Stimulated activated naive B cell treated with anti-CD40 and anti-IgM and Interleukin-4, amounts not matched to agents 10 μg/mL and 1 μg/mL and 100 μg/mL, for 72 hours (primary cell): ENCODE results near the gene IFT80.

Source experiments
- ATAC-seq, 2 donors: fragments of 150-1000 bp; cut with Tn5 transposase; replicated peaks; 2 replicates each; pipeline ENCODE4 v1.10.0; 2021; ENCODE audit warnings: moderate library complexity in 1 of 2
- DNase-seq: peaks from one replicate; pipeline ENCODE4 v3.0.0; 2021
- H3K27ac Mint-ChIP-seq: one replicate; pipeline ENCODE4 v1.8.0; 2022; ENCODE audit warnings: mild to moderate bottlenecking, mixed read lengths
- H3K27me3 Mint-ChIP-seq, 2 donors: one replicate each; pipeline ENCODE4 v1.8.0; 2022; ENCODE audit warnings: mixed read lengths in 2 of 2
- H3K36me3 Mint-ChIP-seq, 2 donors: one replicate each; pipeline ENCODE4 v1.8.0; 2022; ENCODE audit warnings: mixed read lengths in 2 of 2, mild to moderate bottlenecking in 1 of 2
- H3K4me1 Mint-ChIP-seq, 2 donors: one replicate each; pipeline ENCODE4 v1.8.0; 2022; ENCODE audit warnings: mixed read lengths in 2 of 2, mild to moderate bottlenecking in 1 of 2
- H3K4me3 Mint-ChIP-seq, 2 donors: one replicate each; pipeline ENCODE4 v1.8.0; 2022; ENCODE audit warnings: mild to moderate bottlenecking in 2 of 2, mixed read lengths in 2 of 2, moderate library complexity in 1 of 2
- H3K9me3 Mint-ChIP-seq, 2 donors: one replicate each; pipeline ENCODE4 v1.8.0; 2022; ENCODE audit warnings: mixed read lengths in 2 of 2, mild to moderate bottlenecking in 1 of 2

Gene IFT80

DNA sequence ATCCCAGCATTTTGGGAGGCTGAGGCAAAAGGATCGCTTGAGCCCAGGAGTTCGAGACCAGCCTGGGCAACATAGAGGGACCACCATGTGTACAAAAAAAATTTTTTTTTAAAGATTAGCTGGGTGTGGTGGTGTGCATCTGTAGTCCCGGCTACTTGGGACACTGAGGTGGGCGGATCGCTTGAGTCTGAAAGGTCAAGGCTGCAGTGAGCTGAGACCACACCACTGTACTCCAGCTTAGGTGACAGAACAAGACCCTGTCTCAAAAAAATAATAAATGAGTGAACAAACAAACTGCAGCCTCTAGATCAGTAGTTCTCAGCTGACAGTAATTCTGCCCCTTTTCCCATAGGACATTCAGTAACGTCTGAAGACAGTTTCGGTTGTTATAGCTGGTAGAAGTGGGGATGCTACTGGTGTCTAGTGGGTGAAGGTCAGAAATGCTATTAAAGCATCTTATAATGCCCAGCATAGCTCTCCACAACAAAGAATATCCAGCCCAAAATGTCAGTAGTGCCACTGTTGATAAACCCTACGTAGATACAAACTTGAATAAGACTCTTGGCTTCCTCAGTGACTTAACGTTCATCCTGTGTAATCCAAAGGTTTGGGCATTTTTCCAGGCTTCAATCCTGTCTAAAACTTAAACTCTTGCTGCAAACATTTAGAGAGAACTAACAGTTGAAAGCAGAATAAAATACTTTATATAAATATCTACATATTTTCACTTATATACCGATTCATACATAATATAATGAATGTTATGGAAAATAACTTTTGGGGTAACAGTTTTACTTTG is 11.0 kb upstream of the IFT80 start:
- Mint-ChIP-seq H3K27me3 (no peaks in the 10 kb centered on the region), H3K4me3 (no peak overlapping the region), H3K36me3 (peaks cover 1 to 22% of the 10 kb centered on the region in 2 donors), H3K4me1 (peaks cover 0 to 1% of the 10 kb centered on the region in 2 donors), H3K27ac (no peak overlapping the region), H3K9me3 (no peaks in the 10 kb centered on the region)
- DNase-seq: no peak
- no peak for ATAC-seq

DNA sequence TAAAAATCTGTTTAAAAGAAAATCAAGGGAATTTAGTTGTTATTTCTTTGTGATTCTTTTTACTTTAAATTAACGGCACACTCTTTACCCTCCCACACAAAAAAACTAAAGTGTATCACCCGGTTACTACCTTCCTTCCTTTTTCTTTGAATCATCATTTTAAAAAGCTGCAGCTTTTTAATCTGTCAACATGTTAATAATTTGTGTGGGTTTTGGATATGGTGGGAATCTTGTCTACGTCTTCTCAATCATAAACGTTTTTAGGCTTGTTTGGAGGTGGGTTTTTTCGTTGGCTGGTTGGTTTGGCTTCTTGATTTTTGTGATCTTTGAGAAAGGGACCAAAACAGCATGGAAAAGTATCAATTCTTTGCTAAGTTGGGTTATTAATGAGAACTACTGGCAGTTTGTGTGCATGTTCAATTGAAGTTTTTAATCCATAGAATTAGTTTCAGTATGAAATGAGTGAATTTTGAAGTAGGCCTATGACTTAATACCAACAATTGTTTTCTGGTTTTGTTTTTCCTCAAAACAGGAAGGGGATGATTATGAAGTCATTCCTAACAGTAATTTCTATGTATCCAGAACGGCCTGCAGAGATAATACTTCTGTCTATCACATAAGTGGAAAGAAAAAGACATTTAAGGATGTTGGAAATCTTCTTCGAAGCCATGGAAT is 4.9 kb upstream of the IFT80 start:
- no peak for DNase-seq
- H3K27me3 Mint-ChIP-seq: peaks cover 0 to 7% of the 10 kb centered on the region in 2 donors
- H3K4me1 Mint-ChIP-seq: peaks cover 15 to 32% of the 10 kb centered on the region in 2 donors
- H3K9me3 Mint-ChIP-seq: no peaks in the 10 kb centered on the region
- no peak overlapping the region for H3K27ac Mint-ChIP-seq
- H3K4me3 Mint-ChIP-seq: peak overlapping the region; percentile 36 to 72
- H3K36me3 Mint-ChIP-seq: peaks cover 17 to 33% of the 10 kb centered on the region in 2 donors
- no peak for ATAC-seq

DNA sequence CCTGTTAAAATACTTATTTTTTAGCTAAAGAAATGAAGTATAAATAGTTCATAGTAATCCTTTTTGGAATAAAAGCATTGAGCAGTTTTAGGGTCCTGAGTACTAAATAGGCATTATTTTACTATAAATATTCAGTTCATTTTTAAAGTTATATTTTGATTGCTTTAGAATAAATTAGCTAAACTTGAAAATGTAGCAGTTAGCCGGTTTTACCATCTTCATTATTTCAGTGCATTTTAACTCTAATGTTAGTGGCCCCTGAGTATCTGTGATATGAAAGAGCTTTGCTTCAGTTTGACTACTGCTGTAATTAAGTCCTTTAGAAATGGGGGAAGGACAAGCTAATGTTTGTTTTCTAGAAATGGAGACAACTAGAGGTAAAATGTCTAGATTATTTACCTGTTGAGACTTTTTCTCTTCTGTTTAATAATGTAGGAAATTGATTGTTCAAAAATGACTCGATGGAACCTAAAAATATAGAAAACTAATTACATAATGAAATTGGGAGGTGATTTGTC is 4.1 kb upstream of the IFT80 start:
- Mint-ChIP-seq H3K27me3 (peaks cover 0 to 7% of the 10 kb centered on the region in 2 donors), H3K4me3 (peak overlapping the region in 1 of 2 donors; percentile 11), H3K9me3 (no peaks in the 10 kb centered on the region), H3K4me1 (peaks cover 19 to 41% of the 10 kb centered on the region in 2 donors), H3K36me3 (peaks cover 17 to 31% of the 10 kb centered on the region in 2 donors), H3K27ac (no peak overlapping the region)
- DNase-seq (no peak), ATAC-seq (no peak)

DNA sequence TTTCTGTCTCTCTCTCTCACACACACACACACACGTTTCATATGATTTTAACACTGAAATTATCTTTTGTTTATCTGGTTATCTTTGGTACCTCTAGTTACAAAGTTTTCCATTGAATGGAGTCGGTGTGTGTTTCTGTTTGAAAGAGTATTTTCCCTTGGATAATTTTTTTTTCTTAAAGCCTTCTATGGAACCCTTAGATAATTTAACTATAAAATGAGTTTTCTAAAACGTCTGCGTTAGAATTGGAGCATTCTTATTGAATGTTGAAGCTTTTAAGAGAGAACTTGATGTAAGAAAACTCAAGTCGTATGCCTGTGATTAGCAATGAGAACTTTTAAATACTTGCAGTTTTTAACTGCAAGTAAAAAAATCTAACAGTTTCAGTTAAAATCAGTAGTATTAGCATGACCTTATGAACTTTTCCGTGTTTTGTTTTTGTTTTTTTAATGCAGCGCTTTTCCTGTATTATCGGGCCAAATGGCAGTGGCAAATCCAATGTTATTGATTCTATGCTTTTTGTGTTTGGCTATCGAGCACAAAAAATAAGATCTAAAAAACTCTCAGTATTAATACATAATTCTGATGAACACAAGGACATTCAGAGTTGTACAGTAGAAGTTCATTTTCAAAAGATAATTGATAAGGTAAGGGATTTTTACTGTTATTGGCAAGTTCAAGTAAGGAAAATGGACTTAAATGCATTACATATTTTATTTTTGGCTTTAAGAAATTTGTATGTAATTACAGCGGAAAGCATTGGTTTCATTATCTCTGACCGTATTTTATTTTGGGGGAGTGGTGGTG is 3.4 kb upstream of the IFT80 start:
- peaks cover 19 to 43% of the 10 kb centered on the region in 2 donors for H3K4me1 Mint-ChIP-seq
- H3K27ac Mint-ChIP-seq: no peak overlapping the region
- no peaks in the 10 kb centered on the region for H3K9me3 Mint-ChIP-seq
- no peak for DNase-seq
- H3K4me3 Mint-ChIP-seq: peak overlapping the region; percentile 66 to 68
- peaks cover 17 to 31% of the 10 kb centered on the region in 2 donors for H3K36me3 Mint-ChIP-seq
- H3K27me3 Mint-ChIP-seq: peaks cover 0 to 7% of the 10 kb centered on the region in 2 donors
- ATAC-seq: no peak

DNA sequence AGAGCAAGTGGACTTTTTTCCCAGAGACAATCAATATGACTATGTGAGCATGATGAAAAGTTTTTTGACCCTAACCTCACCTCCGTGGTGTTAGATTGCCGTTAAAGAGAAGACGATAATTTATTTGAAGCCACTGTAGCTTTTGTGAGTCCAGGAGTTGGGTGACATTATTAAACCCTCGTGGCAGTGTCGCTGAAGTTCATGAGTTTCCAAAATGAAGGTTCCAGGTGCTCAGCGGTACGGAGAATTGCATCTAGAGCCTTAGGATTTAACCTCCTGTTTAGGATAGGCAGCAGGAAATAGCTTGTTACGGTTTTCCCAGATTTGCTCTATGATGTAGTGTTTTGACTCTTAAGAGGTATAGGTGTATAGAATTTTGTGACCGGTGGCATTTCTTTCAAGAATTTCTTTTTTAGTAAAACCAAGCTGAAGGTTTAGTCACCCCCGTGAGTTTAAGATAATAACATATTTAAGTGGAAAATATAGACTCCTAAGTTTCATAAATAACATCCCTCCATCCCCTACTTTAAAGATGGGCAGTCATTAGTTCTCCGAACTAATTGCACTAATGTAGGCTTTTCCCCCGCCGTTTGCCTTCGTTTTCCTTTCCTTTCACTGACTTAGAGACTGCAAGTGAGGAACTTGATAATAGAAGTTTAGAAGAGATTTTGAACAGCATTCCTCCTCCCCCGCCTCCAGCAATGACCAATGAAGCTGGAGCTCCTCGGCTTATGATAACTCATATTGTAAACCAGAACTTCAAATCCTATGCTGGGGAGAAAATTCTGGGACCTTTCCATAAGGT is 2.5 kb upstream of the IFT80 start:
- H3K27ac Mint-ChIP-seq: peak overlapping the region; percentile 93
- H3K4me1 Mint-ChIP-seq: peaks cover 22 to 49% of the 10 kb centered on the region in 2 donors
- H3K4me3 Mint-ChIP-seq: peak overlapping the region; percentile 98
- peaks cover 0 to 7% of the 10 kb centered on the region in 2 donors for H3K27me3 Mint-ChIP-seq
- no peaks in the 10 kb centered on the region for H3K9me3 Mint-ChIP-seq
- ATAC-seq: no peak
- no peak for DNase-seq
- H3K36me3 Mint-ChIP-seq: peaks cover 17 to 31% of the 10 kb centered on the region in 2 donors

DNA sequence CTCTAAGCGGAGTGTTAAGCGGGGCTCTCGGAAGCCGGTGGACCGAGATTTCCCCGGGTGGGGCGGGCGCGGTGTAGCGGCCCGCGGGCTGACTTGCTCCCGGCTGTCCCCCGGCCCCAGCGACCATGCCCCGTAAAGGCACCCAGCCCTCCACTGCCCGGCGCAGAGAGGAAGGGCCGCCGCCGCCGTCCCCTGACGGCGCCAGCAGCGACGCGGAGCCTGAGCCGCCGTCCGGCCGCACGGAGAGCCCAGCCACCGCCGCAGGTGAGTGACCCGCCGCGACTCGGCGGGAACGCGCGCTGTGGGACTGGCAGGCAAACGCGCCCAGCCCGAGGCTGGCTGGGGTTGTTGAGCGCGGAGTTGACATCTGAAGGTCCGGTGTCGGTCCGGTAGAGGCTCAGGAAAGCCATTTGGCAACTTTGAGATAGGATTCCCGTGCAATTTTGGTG is 1.7 kb upstream of the IFT80 start:
- peaks cover 17 to 31% of the 10 kb centered on the region in 2 donors for H3K36me3 Mint-ChIP-seq
- ATAC-seq (peak; percentile 9 to 15), DNase-seq (peak; percentile 7)
- H3K27me3 Mint-ChIP-seq: peaks cover 0 to 7% of the 10 kb centered on the region in 2 donors
- peaks cover 22 to 49% of the 10 kb centered on the region in 2 donors for H3K4me1 Mint-ChIP-seq
- peak overlapping the region; percentile 93 for H3K27ac Mint-ChIP-seq
- peak overlapping the region; percentile 98 for H3K4me3 Mint-ChIP-seq
- H3K9me3 Mint-ChIP-seq: no peaks in the 10 kb centered on the region

DNA sequence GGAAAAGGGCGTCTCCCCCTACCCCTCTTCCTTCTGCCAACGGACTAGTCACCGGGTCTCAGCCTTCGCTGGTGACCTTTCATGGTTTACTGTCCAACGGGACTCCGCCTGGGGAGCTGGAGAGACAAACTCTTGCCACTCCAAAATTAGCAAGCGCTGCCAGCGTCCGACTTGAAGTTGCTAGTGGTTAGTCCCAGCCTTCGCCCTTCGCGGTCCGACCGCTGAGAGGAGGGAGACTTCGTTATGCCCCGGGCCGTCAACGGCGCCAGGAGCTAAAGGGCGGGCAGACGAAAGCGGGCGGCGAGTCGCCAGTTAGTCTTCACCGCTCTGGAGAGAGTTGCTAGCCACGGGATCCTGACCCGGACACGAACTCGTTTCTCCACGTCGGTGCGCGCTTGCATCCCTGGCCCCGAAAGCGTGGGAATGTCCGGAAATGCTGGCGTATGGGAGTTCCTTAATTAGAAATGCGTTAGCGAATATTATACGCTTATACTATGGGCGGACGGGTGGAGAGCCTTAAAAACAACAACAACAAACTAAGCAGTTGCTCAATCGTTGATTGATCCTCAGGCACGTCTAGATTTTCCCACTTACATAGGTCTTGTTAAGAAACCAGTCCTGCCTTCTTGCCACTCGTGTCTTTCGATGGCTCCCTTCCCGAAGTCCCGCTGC is 1.1 kb upstream of the IFT80 start:
- Mint-ChIP-seq H3K9me3 (no peaks in the 10 kb centered on the region), H3K27ac (peak overlapping the region; percentile 99), H3K27me3 (peaks cover 0 to 7% of the 10 kb centered on the region in 2 donors), H3K36me3 (peaks cover 17 to 31% of the 10 kb centered on the region in 2 donors), H3K4me1 (peaks cover 22 to 49% of the 10 kb centered on the region in 2 donors), H3K4me3 (peak overlapping the region; percentile 98)
- ATAC-seq: peak; percentile 37 to 38
- peak; percentile 35 for DNase-seq

DNA sequence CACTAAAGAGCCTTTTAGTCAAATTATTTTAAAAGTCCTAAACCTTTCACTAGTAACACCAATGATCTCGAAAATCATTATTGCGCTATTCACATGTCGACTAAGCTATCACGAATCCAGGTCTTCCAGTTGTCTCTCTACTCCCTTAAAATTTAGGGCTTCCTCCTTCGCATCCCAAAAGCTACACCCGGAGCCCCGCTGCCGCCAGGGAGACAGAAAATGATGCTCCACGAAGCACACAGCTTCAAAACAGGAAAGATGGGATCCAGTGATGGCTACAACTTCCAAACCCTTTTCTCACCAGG is 253 bp downstream of the IFT80 start:
- peak overlapping the region; percentile 98 for H3K4me3 Mint-ChIP-seq
- DNase-seq: no peak
- peak overlapping the region; percentile 99 for H3K27ac Mint-ChIP-seq
- peaks cover 19 to 45% of the 10 kb centered on the region in 2 donors for H3K4me1 Mint-ChIP-seq
- H3K36me3 Mint-ChIP-seq: peaks cover 13 to 24% of the 10 kb centered on the region in 2 donors
- H3K9me3 Mint-ChIP-seq: no peaks in the 10 kb centered on the region
- peaks cover 0 to 7% of the 10 kb centered on the region in 2 donors for H3K27me3 Mint-ChIP-seq
- ATAC-seq: peak; percentile 0 to 2

DNA sequence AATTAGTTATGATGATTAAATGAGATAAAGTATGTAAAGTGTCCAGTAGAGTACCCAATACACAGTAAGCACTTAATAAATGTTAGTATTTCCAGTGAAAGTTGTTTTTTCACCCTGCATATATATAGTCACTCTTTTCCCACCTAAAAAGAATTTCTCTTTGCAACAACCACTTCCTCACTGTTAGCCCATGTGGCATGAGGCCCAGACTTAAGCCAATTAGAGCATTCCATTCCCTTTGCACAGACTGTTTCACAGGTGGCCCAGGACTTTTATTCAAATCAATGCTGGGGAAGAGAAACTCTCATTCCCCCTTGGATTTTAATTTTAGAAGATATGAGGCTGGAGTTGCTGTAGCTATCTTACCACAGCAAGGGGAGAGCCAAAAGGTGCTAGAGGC is 3.7 kb downstream of the IFT80 start:
- H3K27me3 Mint-ChIP-seq: no peaks in the 10 kb centered on the region
- DNase-seq (no peak), ATAC-seq (no peak)
- H3K27ac Mint-ChIP-seq: no peak overlapping the region
- peaks cover 2 to 7% of the 10 kb centered on the region in 2 donors for H3K36me3 Mint-ChIP-seq
- peaks cover 10 to 26% of the 10 kb centered on the region in 2 donors for H3K4me1 Mint-ChIP-seq
- H3K4me3 Mint-ChIP-seq: no peak overlapping the region
- no peaks in the 10 kb centered on the region for H3K9me3 Mint-ChIP-seq

DNA sequence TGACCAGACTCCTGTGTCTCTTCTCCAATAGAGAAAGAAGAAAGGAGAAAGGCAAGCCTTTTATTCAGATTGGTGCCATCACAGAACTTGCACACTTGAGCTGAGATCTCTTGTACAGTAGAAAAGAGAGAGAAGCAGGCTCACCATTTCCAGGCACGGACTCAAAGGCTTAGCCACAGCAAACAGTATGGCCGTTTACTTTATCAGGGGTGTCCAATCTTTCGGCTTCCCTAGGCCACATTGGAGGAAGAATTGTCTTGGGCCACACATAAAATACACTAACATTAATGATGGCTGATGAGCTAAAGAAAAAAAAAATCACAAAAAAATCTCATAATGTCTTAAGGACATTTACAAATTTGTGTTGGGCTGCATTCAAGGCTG is 5.0 kb downstream of the IFT80 start:
- peaks cover 9 to 22% of the 10 kb centered on the region in 2 donors for H3K4me1 Mint-ChIP-seq
- H3K4me3 Mint-ChIP-seq: no peak overlapping the region
- no peak for DNase-seq
- H3K36me3 Mint-ChIP-seq: peaks cover 2 to 5% of the 10 kb centered on the region in 2 donors
- no peak overlapping the region for H3K27ac Mint-ChIP-seq
- H3K27me3 Mint-ChIP-seq: no peaks in the 10 kb centered on the region
- H3K9me3 Mint-ChIP-seq: no peaks in the 10 kb centered on the region
- no peak for ATAC-seq

DNA sequence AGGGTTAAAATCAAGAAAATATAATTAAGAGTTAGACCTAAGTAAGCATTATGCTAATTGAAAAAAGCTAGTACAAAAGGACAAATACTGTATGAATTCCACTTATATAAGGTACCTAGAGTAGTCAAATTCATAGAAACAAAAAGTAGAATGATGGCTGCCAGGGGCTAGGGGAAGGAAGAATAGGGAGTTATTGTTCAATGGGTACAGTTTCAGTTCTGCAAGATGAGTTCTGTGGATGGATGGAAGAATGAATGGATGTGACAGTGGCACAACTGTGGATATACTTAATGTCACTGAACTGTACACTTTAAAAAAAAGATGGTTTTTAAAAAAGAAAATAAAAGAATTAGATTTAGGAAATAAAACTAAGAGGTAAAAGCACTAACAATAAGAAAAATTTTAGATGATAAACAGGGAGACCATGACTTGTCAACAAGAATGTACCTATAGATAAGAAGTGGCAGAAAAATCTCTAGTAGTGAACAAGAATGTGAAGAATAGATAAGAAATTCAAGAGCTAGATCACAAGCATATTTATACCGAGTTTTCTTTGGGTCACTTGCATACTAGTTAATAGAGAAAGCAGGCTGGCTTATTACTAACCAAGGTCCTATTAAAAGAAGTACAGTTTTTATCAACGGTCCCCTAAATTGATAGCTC is 5.5 kb downstream of the IFT80 start:
- peaks cover 7 to 16% of the 10 kb centered on the region in 2 donors for H3K4me1 Mint-ChIP-seq
- H3K9me3 Mint-ChIP-seq: no peaks in the 10 kb centered on the region
- no peak overlapping the region for H3K27ac Mint-ChIP-seq
- ATAC-seq (no peak), DNase-seq (no peak)
- H3K4me3 Mint-ChIP-seq: no peak overlapping the region
- H3K27me3 Mint-ChIP-seq: no peaks in the 10 kb centered on the region
- peaks cover 0 to 5% of the 10 kb centered on the region in 2 donors for H3K36me3 Mint-ChIP-seq

DNA sequence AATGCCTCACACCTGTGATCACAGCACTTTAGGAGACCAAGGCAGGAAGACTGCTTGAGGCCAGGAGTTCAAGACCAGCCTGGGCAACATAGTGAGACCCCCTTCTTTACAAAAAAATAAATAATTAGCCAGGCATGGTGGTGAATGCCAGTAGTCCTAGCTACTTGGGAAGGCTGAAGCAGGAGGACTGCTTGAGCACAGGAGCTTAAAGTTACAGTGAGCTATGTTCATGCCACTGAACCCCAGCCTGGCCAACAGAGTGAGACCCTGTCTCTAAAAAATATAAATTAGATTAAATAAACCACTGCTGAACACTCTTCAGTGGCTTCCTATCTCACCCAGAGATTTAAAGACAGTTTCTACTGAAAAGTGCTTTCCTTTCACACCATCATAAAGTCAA is 6.2 kb downstream of the IFT80 start:
- peaks cover 5 to 7% of the 10 kb centered on the region in 2 donors for H3K36me3 Mint-ChIP-seq
- H3K4me1 Mint-ChIP-seq: peaks cover 4 to 11% of the 10 kb centered on the region in 2 donors
- H3K4me3 Mint-ChIP-seq: no peak overlapping the region
- H3K9me3 Mint-ChIP-seq: no peaks in the 10 kb centered on the region
- H3K27me3 Mint-ChIP-seq: no peaks in the 10 kb centered on the region
- H3K27ac Mint-ChIP-seq: no peak overlapping the region
- DNase-seq: no peak
- no peak for ATAC-seq
